A375 (cell line): Measurements from ENCODE around the gene F2R. TPM values are rescaled to one million over a fixed set of nuclear protein-coding genes. Genes with fewer than 3 reads are reported as not detected.

Experiments
- small RNA-seq: library from RNA; depleted of rRNA; stranded (forward); fragments of <200 nt; gene quantifications from one replicate; pipeline ENCODE3, GENCODE V24; 2014
- total RNA-seq: library from RNA; depleted of rRNA; stranded (reverse); fragments of >200 nt; shearing (Covaris generic); gene quantifications from 2 replicates; pipeline ENCODE4 v1.2.3, GENCODE V29; 2014; rRNA removed

The F2R gene
- total RNA-seq = 48.1 and 50.7 TPM in 2 replicates

GRCh38 chr5:76715736-76716455, at the start of gene F2R:
Gene F2R (plus strand): TSS chr5:76716126. CDS start chr5:76716308, 182 bp downstream.

Small RNAs within 50 kb of the gene (small RNA-seq; reads per million reads assigned to genes)
- gene RF02154 (not detected), gene RF02155 (not detected)

Other genes starting within 250 kb of the F2R start
- gene F2RL2, start 92.7 kb upstream of the F2R start, total RNA-seq = 4.0 and 4.7 TPM in 2 replicates
- gene F2RL1, start 102.9 kb downstream of the F2R start, total RNA-seq = 6.3 and 7.9 TPM in 2 replicates
- gene S100Z, start 133.9 kb downstream of the F2R start, total RNA-seq = 0.23 and 0.74 TPM in 2 replicates
- 0.50 and 0.53 TPM in 2 replicates for gene CRHBP, start 236.9 kb downstream of the F2R start, total RNA-seq